OCI-LY7 (cell line): Measurements from ENCODE around the gene PRDM1. TPM values are rescaled to one million over a fixed set of nuclear protein-coding genes. Genes with fewer than 3 reads are reported as not detected.

Experiments
- BruUV-seq: library from RNA; stranded (reverse); fragments of 400-500 nt; replicated peaks from 2 replicates; lab custom pipeline; 2021; lab: Mats Ljungman, UMichigan
- CTCF ChIA-PET: fragments of 300-600 bp; sonication (Branson Sonifier 250); formaldehyde crosslinking; loops from one replicate; lab custom pipeline; 2022; ENCODE audit warnings: antibody characterized with exemption; ENCODE audit not compliant: unreplicated experiment; lab: Charles Lee
- POLR2A ChIA-PET: fragments of 300-600 bp; sonication (Branson Sonifier 250); formaldehyde crosslinking; loops from one replicate; lab custom pipeline; 2022; ENCODE audit warnings: antibody characterized with exemption; lab: Charles Lee
- DNase-seq: peaks from one replicate; pipeline ENCODE4 v3.0.0-alpha.2; 2015; ENCODE audit warnings: low spot score
- H2AFZ ChIP-seq: fragments of 200-600 bp; sonication (generic), shearing (Covaris generic); 2 replicates; pipeline ENCODE4 v1.6.1; 2014; ENCODE audit warnings: mild to moderate bottlenecking, antibody characterized with exemption, low read length, moderate library complexity
- H3K27ac ChIP-seq: fragments of 200-600 bp; sonication (generic); 2 replicates; pipeline ENCODE4 v1.5.1; 2014; ENCODE audit warnings: mixed run types, low read depth, mild to moderate bottlenecking, moderate library complexity, low read length, inconsistent platforms; ENCODE audit not compliant: poor library complexity, severe bottlenecking
- H3K36me3 ChIP-seq: fragments of 200-600 bp; sonication (generic); 2 replicates; pipeline ENCODE4 v1.6.1; 2014; ENCODE audit warnings: mild to moderate bottlenecking, antibody characterized with exemption, low read length, moderate library complexity, mixed read lengths; ENCODE audit not compliant: insufficient read depth
- H3K4me1 ChIP-seq: fragments of 200-600 bp; sonication (generic); 2 replicates; pipeline ENCODE4 v1.5.1; 2014; ENCODE audit warnings: mild to moderate bottlenecking, low read length; ENCODE audit not compliant: insufficient read depth, poor library complexity, severe bottlenecking
- H3K4me2 ChIP-seq: fragments of 200-600 bp; sonication (generic); 2 replicates; pipeline ENCODE4 v1.6.1; 2014; ENCODE audit warnings: mild to moderate bottlenecking, low read length
- H3K4me3 ChIP-seq: fragments of 200-600 bp; sonication (generic); 2 replicates; pipeline ENCODE4 v1.5.1; 2014; ENCODE audit warnings: mild to moderate bottlenecking, low read depth, low read length; ENCODE audit not compliant: poor library complexity, severe bottlenecking
- H3K79me2 ChIP-seq: fragments of 200-600 bp; sonication (generic); 2 replicates; pipeline ENCODE4 v1.6.1; 2016; ENCODE audit warnings: low read depth, mild to moderate bottlenecking, low read length, moderate library complexity, mixed read lengths; ENCODE audit not compliant: insufficient read depth
- H3K9me2 ChIP-seq: fragments of 200-600 bp; sonication (generic); 2 replicates; pipeline ENCODE4 v1.6.1; 2016; ENCODE audit warnings: mild to moderate bottlenecking, low read length, mixed read lengths; ENCODE audit not compliant: insufficient read depth
- H3K9me3 ChIP-seq: fragments of 200-600 bp; sonication (generic); 2 replicates; pipeline ENCODE4 v1.6.1; 2014; ENCODE audit warnings: mild to moderate bottlenecking, mixed run types, low read length, mixed read lengths
- H4K20me1 ChIP-seq: fragments of 200-600 bp; sonication (generic); 2 replicates; pipeline ENCODE4 v1.6.1; 2014; ENCODE audit warnings: mild to moderate bottlenecking, antibody characterized with exemption, low read length, moderate library complexity, mixed read lengths; ENCODE audit not compliant: insufficient read depth
- EZH2phosphoT487 ChIP-seq: fragments of 200-600 bp; sonication (generic); IDR thresholded peaks from 2 replicates; pipeline ENCODE4 v1.6.1; 2018; ENCODE audit warnings: low read depth, borderline replicate concordance, mild to moderate bottlenecking, mixed run types, antibody characterized with exemption, low read length, moderate library complexity, mixed read lengths
- intact Hi-C: fragments of 100-400 bp; cut with micrococcal nuclease; formaldehyde crosslinking; loops from one replicate; pipeline ENCODE4 v1.10.0; 2022; ENCODE audit not compliant: unreplicated experiment
- total RNA-seq, 2 experiments: library from RNA; depleted of rRNA in 1 of 2; stranded (reverse); fragments of >200 nt in 1 of 2; shearing (Covaris generic) in 1 of 2; gene quantifications; 2 replicates each; pipeline ENCODE4 v1.2.3, GENCODE V29; 2014 to 2022
- TF ChIP-seq, protein P1 (sequence below): fragments of 200-600 bp; sonication (generic); conservative IDR thresholded peaks from 2 replicates; pipeline ENCODE4 v1.5.1; 2014; ENCODE audit warnings: mild to moderate bottlenecking, antibody characterized with exemption, low read length, moderate library complexity, mixed read lengths

Gene PRDM1
- total RNA-seq, 2 experiments from 2014 or later: 1.5 to 3.3 TPM

DNA sequence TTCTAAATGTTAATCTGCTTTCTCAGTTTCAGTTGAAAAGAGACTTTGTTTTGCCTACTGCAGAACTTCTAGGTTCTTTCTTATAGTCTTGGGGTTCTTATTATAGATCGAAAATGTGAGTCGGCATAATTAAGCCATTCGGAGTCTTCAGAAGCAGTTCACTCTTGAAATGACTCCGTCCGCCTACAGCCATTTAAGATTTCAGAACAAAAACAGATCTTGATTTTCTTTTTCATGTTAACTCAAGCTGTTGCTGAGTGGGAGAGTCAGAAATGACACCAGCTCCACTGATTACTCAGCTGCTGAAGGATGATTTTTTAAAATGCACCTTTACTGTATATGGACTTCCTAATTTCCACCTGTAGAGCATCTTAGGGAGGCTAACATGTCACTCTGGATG lies 15.9 kb downstream of the PRDM1 start:
- ChIA-PET CTCF (no interaction called here), POLR2A (no interaction called here)
- Histone ChIP-seq H3K9me3 (no peaks in the 10 kb centered on the region), H3K79me2 (no peaks in the 10 kb centered on the region), H3K9me2 (no peaks in the 10 kb centered on the region), H2AFZ (no peak overlapping the region), H3K36me3 (peaks cover 5% of the 10 kb centered on the region; the same call in 1 of the 2 replicates), H4K20me1 (no peaks in the 10 kb centered on the region), H3K4me1 (peaks cover 27% of the 10 kb centered on the region), H3K4me3 (no peak overlapping the region), H3K4me2 (no peak overlapping the region), H3K27ac (no peak overlapping the region)
- DNase-seq: no peak
- TF ChIP-seq, protein P1, sequence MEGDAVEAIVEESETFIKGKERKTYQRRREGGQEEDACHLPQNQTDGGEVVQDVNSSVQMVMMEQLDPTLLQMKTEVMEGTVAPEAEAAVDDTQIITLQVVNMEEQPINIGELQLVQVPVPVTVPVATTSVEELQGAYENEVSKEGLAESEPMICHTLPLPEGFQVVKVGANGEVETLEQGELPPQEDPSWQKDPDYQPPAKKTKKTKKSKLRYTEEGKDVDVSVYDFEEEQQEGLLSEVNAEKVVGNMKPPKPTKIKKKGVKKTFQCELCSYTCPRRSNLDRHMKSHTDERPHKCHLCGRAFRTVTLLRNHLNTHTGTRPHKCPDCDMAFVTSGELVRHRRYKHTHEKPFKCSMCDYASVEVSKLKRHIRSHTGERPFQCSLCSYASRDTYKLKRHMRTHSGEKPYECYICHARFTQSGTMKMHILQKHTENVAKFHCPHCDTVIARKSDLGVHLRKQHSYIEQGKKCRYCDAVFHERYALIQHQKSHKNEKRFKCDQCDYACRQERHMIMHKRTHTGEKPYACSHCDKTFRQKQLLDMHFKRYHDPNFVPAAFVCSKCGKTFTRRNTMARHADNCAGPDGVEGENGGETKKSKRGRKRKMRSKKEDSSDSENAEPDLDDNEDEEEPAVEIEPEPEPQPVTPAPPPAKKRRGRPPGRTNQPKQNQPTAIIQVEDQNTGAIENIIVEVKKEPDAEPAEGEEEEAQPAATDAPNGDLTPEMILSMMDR: no peak
- no peak for TF ChIP-seq EZH2phosphoT487
- intact Hi-C loops: no loop called here
- BruUV-seq: no TSS peak

DNA sequence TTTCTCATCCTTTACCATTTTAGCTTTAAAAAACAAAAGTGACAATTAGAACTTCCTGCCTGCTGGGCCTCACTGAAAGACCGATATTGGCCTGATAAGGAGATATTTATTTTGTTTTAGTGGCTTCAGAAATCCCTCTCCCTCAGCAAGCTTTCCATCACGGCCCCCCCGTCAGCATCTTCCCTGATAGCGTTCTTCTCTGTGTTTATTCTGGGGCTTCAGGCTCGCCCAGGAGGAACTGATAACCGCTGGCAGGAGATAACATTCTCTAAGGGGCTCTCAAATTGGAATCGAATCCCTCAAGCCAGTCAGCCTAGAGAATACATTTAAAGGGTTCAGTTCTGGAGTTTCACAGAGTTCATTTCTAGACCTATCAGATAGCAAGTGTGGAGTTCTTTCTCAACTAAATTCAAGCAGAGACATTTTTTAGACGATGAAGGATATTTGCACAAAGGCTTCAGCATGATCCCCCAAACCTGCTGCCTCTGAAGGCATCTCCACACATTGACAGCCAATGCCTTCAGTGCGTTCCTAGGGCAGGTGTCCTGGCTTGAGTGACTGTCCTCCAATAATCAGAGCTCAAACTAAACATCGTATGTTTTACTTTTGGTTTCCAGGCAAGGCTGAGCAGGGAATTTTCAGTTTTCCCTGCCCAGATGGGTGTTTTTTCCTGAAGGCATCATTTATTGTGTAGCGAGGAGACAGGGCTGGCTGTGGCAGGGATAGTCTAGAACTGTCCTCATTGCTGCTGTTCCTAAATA lies 17.0 kb downstream of the PRDM1 start:
- H3K27ac ChIP-seq: no peak overlapping the region
- peaks cover 5% of the 10 kb centered on the region; the same call in 1 of the 2 replicates for H3K36me3 ChIP-seq
- no peaks in the 10 kb centered on the region for H3K79me2 ChIP-seq
- no peak overlapping the region for H3K4me3 ChIP-seq
- DNase-seq: no peak
- H3K9me2 ChIP-seq: no peaks in the 10 kb centered on the region
- H4K20me1 ChIP-seq: no peaks in the 10 kb centered on the region
- intact Hi-C loops: no loop called here
- no peak overlapping the region for H2AFZ ChIP-seq
- ChIA-PET POLR2A (interaction anchor here (0.6 to 0.7 kb wide), 2 partner anchors 11 to 16 kb away, joined by 3 read pairs; no protein-coding TSS in a partner anchor), CTCF (no interaction called here)
- BruUV-seq: no TSS peak
- peaks cover 20% of the 10 kb centered on the region for H3K4me1 ChIP-seq
- H3K4me2 ChIP-seq: no peak overlapping the region
- no peaks in the 10 kb centered on the region for H3K9me3 ChIP-seq
- no peak for TF ChIP-seq EZH2phosphoT487
- TF ChIP-seq, protein P1: no peak

DNA sequence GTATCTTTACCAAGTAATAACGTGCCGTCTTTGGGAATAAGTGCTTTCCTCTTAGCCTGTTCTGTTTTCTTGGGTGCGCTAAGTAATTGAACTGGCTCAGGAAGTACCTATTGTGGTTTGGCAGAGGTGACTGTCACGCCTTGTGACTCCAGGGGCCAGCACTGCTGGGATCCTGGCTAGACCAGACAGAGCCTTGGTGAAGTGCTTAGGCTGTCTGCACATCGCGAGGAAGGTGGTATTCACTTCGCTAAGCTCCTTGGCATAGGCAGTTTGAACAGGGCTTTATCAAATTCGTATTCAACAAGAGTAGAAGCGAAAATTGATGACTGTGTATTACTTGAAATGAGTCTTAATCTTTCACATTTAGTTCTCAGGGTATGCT lies 17.6 kb downstream of the PRDM1 start:
- CTCF ChIA-PET: no interaction called here
- no peaks in the 10 kb centered on the region for H3K9me2 ChIP-seq
- H3K27ac ChIP-seq: no peak overlapping the region
- TF ChIP-seq EZH2phosphoT487: no peak
- TF ChIP-seq, protein P1: no peak
- H3K79me2 ChIP-seq: no peaks in the 10 kb centered on the region
- H3K4me1 ChIP-seq: peaks cover 14% of the 10 kb centered on the region
- intact Hi-C loops: no loop called here
- DNase-seq: no peak
- BruUV-seq: no TSS peak
- H3K4me2 ChIP-seq: no peak overlapping the region
- H3K4me3 ChIP-seq: no peak overlapping the region
- H4K20me1 ChIP-seq: no peaks in the 10 kb centered on the region
- no peaks in the 10 kb centered on the region for H3K9me3 ChIP-seq
- H3K36me3 ChIP-seq: peaks cover 5% of the 10 kb centered on the region; the same call in 1 of the 2 replicates
- POLR2A ChIA-PET: interaction anchor here (0.6 to 1.2 kb wide), 2 partner anchors 11 to 43 kb away, joined by 3 to 7 read pairs; no protein-coding TSS in a partner anchor
- H2AFZ ChIP-seq: no peak overlapping the region
